Tibial artery (tissue), 4 donors: Measurements from ENCODE around the gene PYCR2.

ENCODE experiments used
- DNase-seq, 2 donors: peaks; one replicate each; pipeline ENCODE4 v3.0.0-alpha.2; 2019
- H3K27ac ChIP-seq, 2 donors: fragments of 200-600 bp; sonication (generic) in 1 of 2; 1 replicate in 1 of 2; 2 replicates in 1 of 2; pipeline ENCODE4 v1.5.1; 2018 to 2019; ENCODE audit warnings: mild to moderate bottlenecking in 1 of 2
- H3K27me3 ChIP-seq, 2 donors: fragments of 200-600 bp; sonication (generic) in 1 of 2; one replicate each; pipeline versions ENCODE4 v1.5.1 to v1.6.0; 2016 to 2019
- H3K36me3 ChIP-seq, 3 donors: fragments of 200-600 bp; sonication (generic) in 2 of 3; one replicate each; pipeline ENCODE4 v1.5.1; 2016 to 2019; ENCODE audit warnings: mild to moderate bottlenecking in 2 of 3
- H3K4me1 ChIP-seq, 4 donors: fragments of 200-600 bp; sonication (generic) in 2 of 4; 1 replicate in 3 of 4; 2 replicates in 1 of 4; pipeline ENCODE4 v1.5.1; 2016 to 2019
- H3K4me3 ChIP-seq, 2 donors: fragments of 200-600 bp; sonication (generic) in 1 of 2; 1 replicate in 1 of 2; 2 replicates in 1 of 2; pipeline ENCODE4 v1.5.1; 2018 to 2019; ENCODE audit warnings: mild to moderate bottlenecking in 2 of 2
- H3K9me3 ChIP-seq, 3 donors: fragments of 200-600 bp; sonication (generic) in 1 of 3; one replicate each; pipeline ENCODE4 v1.5.1; 2016 to 2019
- intact Hi-C: fragments of 100-400 bp; cut with DNase I; formaldehyde crosslinking; loops from one replicate; pipeline ENCODE4 v1.15.0; 2023; ENCODE audit warnings: low total_unique reads
- TF ChIP-seq, protein P1 (sequence below), 2 experiments: fragments of 200-600 bp in 1 of 2; fragments of 450-650 bp in 1 of 2; IDR thresholded peaks; one replicate each; pipeline ENCODE4 v1.5.1; 2017 to 2019; ENCODE audit warnings: antibody characterized with exemption in 2 of 2, mild to moderate bottlenecking in 1 of 2, moderate library complexity in 1 of 2

PYCR2 gene

DNA sequence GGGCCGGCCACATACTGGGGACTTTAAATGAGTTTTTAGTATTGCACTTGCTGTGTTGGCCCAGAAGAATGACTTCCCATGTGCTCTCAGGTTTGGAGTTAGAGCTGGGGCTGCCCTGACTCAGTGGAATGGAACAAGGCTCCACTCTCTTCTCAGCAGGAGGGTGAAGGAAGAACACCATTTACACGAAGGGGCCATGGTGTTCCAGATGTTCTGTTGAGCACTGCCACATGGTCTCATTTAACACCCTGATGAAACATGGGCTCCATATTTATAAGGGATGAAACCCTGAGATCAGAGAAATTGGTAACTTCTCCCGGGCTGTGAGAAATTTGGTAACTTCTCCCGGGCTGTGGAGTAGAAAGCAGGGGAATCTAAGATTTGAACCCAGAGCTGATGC lies 5.8 kb downstream of the PYCR2 start:
- Histone ChIP-seq H3K9me3 (no peaks in the 10 kb centered on the region), H3K4me3 (no peak overlapping the region), H3K27me3 (no peaks in the 10 kb centered on the region), H3K36me3 (peaks cover 0 to 68% (median 31%) of the 10 kb centered on the region in 3 donors), H3K4me1 (peaks cover 4 to 25% (median 14%) of the 10 kb centered on the region in 4 donors), H3K27ac (no peak overlapping the region)
- DNase-seq, result no peak
- intact Hi-C loops, result loop anchor here (10.0 kb wide), 1 partner anchor 57 kb away; no protein-coding TSS in a partner anchor
- TF ChIP-seq, protein P1, sequence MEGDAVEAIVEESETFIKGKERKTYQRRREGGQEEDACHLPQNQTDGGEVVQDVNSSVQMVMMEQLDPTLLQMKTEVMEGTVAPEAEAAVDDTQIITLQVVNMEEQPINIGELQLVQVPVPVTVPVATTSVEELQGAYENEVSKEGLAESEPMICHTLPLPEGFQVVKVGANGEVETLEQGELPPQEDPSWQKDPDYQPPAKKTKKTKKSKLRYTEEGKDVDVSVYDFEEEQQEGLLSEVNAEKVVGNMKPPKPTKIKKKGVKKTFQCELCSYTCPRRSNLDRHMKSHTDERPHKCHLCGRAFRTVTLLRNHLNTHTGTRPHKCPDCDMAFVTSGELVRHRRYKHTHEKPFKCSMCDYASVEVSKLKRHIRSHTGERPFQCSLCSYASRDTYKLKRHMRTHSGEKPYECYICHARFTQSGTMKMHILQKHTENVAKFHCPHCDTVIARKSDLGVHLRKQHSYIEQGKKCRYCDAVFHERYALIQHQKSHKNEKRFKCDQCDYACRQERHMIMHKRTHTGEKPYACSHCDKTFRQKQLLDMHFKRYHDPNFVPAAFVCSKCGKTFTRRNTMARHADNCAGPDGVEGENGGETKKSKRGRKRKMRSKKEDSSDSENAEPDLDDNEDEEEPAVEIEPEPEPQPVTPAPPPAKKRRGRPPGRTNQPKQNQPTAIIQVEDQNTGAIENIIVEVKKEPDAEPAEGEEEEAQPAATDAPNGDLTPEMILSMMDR (IDR thresholded peaks at IDR 0.05), result no peak

DNA sequence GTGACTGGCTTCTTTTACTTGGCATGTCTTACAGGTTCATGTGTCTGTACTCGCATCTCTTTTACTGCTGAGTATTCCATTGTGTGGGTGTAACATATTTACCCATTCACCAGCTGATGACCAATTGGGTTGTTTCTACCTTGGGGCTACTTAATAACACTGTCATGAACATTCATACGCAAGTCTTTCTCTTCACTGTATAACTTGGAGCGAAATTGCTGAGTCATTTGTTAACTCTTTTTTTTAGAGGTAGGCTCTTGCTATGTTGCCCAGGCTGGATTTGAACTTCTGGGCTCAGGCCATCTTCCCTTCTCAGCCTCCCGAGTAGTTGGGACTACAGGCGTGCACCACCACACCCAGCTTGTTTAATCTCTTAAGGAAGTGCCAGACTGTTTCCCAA lies 6.5 kb downstream of the PYCR2 start:
- DNase-seq, result no peak
- Histone ChIP-seq H3K4me1 (peaks cover under 1 to 17% (median 7%) of the 10 kb centered on the region in 4 donors), H3K27ac (no peak overlapping the region), H3K4me3 (no peak overlapping the region), H3K27me3 (no peaks in the 10 kb centered on the region), H3K9me3 (no peaks in the 10 kb centered on the region), H3K36me3 (peaks cover 0 to 68% (median 31%) of the 10 kb centered on the region in 3 donors)
- intact Hi-C loops, result loop anchor here (10.0 kb wide), 1 partner anchor 57 kb away; no protein-coding TSS in a partner anchor
- TF ChIP-seq, protein P1 (IDR thresholded peaks at IDR 0.05), result no peak

DNA sequence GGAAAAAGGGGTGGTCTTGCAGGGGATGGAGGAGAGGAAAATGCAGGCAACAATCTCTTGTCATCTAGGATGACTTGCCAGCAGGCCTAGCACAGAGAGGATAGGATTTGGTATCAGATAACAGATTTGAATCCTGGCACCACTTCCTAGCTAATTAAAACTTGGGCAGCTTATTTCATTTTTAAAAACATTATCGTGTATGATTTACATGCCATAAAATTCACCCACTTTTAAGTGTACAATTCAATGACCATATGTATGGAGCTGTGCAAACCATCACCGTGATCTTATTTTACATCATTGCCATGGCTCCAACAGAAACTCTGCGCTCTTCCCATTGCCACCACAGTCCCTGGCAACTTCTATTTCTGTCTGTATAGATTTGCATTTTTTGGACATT lies 6.9 kb downstream of the PYCR2 start:
- TF ChIP-seq, protein P1 (IDR thresholded peaks at IDR 0.05), result no peak
- intact Hi-C loops, result loop anchor here (10.0 kb wide), 1 partner anchor 58 kb away; no protein-coding TSS in a partner anchor
- H3K27ac ChIP-seq, result no peak overlapping the region
- H3K4me3 ChIP-seq, result no peak overlapping the region
- no peak for DNase-seq
- no peaks in the 10 kb centered on the region for H3K27me3 ChIP-seq
- H3K36me3 ChIP-seq, result peaks cover 0 to 66% (median 31%) of the 10 kb centered on the region in 3 donors
- H3K9me3 ChIP-seq, result no peaks in the 10 kb centered on the region
- peaks cover 0 to 13% (median 4%) of the 10 kb centered on the region in 4 donors for H3K4me1 ChIP-seq

DNA sequence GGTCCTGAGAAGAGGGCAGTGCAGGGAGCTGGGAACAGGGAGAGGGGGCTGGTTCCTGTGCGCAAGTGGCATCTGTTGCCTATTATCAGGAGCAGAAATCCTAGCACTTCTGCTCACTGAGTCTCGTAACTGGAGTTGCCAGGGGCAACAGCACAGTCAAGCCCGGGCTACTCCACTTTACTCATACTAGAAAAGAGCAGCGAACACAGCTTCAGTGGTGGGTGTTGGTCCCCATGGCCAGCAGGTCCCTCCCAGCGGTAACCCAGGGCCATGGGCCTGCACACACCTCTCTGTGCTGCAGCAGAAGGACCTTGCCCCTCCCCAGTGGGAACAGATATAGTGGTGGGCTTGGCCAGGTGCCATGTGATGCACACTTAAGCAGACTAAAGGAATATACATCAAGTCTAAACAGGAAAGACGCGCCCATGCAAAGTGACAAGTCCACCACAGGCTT lies 8.5 kb downstream of the PYCR2 start:
- DNase-seq, result no peak
- H3K4me3 ChIP-seq, result no peak overlapping the region
- intact Hi-C loops, result loop anchor here (10.0 kb wide), 1 partner anchor 59 kb away; no protein-coding TSS in a partner anchor
- no peaks in the 10 kb centered on the region for H3K9me3 ChIP-seq
- H3K27ac ChIP-seq, result no peak overlapping the region
- H3K36me3 ChIP-seq, result peaks cover 0 to 51% (median 21%) of the 10 kb centered on the region in 3 donors
- TF ChIP-seq, protein P1 (IDR thresholded peaks at IDR 0.05), result no peak
- H3K27me3 ChIP-seq, result no peaks in the 10 kb centered on the region
- H3K4me1 ChIP-seq, result peaks cover 0 to 16% (median 7%) of the 10 kb centered on the region in 4 donors

DNA sequence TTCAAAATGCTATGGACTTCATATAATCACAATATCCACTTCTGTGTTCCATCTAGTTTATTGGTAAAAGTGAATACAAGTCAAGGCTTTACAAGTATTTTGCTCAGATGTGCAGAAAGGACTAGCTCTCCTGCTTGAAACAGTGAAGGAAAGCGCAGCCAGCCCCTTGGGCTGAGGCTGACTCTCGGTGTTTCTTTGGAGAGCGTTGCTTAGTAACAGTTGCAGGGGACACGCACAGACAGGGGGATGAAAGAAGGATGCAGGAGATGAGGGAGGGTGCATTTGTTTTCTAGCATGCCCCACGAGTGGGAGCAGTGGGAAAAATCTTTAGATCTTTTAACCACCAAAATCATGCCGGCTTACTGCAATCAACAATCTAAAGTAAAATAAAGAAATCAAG lies 9.1 kb downstream of the PYCR2 start:
- no peaks in the 10 kb centered on the region for H3K27me3 ChIP-seq

More for the DNA sequence above, 9.1 kb downstream of the PYCR2 start:
- TF ChIP-seq, protein P1 (IDR thresholded peaks at IDR 0.05), result no peak
- Histone ChIP-seq H3K36me3 (peaks cover 0 to 46% (median 15%) of the 10 kb centered on the region in 3 donors), H3K4me3 (no peak overlapping the region), H3K4me1 (peaks cover 0 to 10% (median 7%) of the 10 kb centered on the region in 4 donors), H3K9me3 (no peaks in the 10 kb centered on the region), H3K27ac (no peak overlapping the region)
- no peak for DNase-seq
- intact Hi-C loops, result loop anchor here (5.0 to 10.0 kb wide), 2 partner anchors 60 to 138 kb away; partner anchors contain the start of gene SRP9
